Endothelial cell of umbilical vein (primary cell): ENCODE data around the gene AQP12B. TPM values are rescaled to one million over a fixed set of nuclear protein-coding genes. Genes with fewer than 3 reads are reported as not detected.

Source experiments
- BruUV-seq: library from RNA; stranded (reverse); fragments of 400-500 nt; replicated peaks from 2 replicates; lab custom pipeline; 2021; lab: Mats Ljungman, UMichigan
- CTCF ChIA-PET: fragments of 300-600, 350-600 bp; sonication (Branson Sonifier 250); formaldehyde crosslinking; loops from one replicate; lab custom pipeline; 2021; ENCODE audit warnings: antibody characterized with exemption, inconsistent platforms; lab: Charles Lee
- POLR2A ChIA-PET: fragments of 300-600, 350-600 bp; sonication (Branson Sonifier 250); formaldehyde crosslinking; loops from one replicate; lab custom pipeline; 2021; ENCODE audit warnings: antibody characterized with exemption, inconsistent platforms; lab: Charles Lee
- DNase-seq: peaks from one replicate; pipeline ENCODE4 v3.0.0-alpha.2; 2011; ENCODE audit warnings: low read depth, low spot score
- FAIRE-seq: peaks from 2 replicates; lab custom pipeline; 2011; peaks lifted over from hg19 to GRCh38; lab: Jason Lieb, UNC
- H2AFZ ChIP-seq: 2 replicates; pipeline ENCODE4 v1.6.0; 2012; ENCODE audit warnings: low read depth, low read length, control low read depth, inconsistent platforms
- H3K27ac ChIP-seq: 2 replicates; pipeline ENCODE4 v1.5.1; 2011; ENCODE audit warnings: low read depth, mild to moderate bottlenecking, control low read depth, low read length, moderate library complexity; ENCODE audit not compliant: insufficient read depth
- H3K27me3 ChIP-seq, 2 experiments: 2 replicates each; pipeline versions ENCODE4 v1.6.0 to v1.6.1; 2011; ENCODE audit warnings: low read length in 2 of 2, mixed read lengths in 1 of 2; ENCODE audit not compliant: control insufficient read depth in 2 of 2, insufficient read depth in 2 of 2
- H3K36me3 ChIP-seq, 2 experiments: 2 replicates in 1 of 2; 3 replicates in 1 of 2; pipeline ENCODE4 v1.5.1; 2011; ENCODE audit warnings: low read length in 2 of 2, mild to moderate bottlenecking in 1 of 2, moderate library complexity in 1 of 2; ENCODE audit not compliant: control insufficient read depth in 2 of 2, insufficient read depth in 2 of 2; ENCODE audit errors: extremely low read depth in 1 of 2
- H3K4me1 ChIP-seq: 3 replicates; pipeline ENCODE4 v1.5.1; 2011; ENCODE audit warnings: mild to moderate bottlenecking, low read length; ENCODE audit not compliant: control insufficient read depth, insufficient read depth; ENCODE audit errors: extremely low read depth
- H3K4me2 ChIP-seq: 2 replicates; pipeline ENCODE4 v1.6.1; 2011; ENCODE audit warnings: low read length, control low read depth, mixed read lengths; ENCODE audit not compliant: insufficient read depth
- H3K4me3 ChIP-seq, 3 experiments: fragments of 200-600 bp in 1 of 3; sonication (generic), shearing (Covaris generic) in 1 of 3; replicated peaks in 1 of 3; 2 replicates each; pipeline ENCODE4 v1.5.1; 2011 to 2016; ENCODE audit warnings: control low read depth in 3 of 3, low read length in 3 of 3, mild to moderate bottlenecking in 2 of 3, inconsistent platforms in 1 of 3, low read depth in 1 of 3, moderate library complexity in 1 of 3; ENCODE audit not compliant: insufficient read depth in 1 of 3
- H3K79me2 ChIP-seq: 2 replicates; pipeline ENCODE4 v1.6.0; 2012; ENCODE audit warnings: low read length, inconsistent platforms; ENCODE audit not compliant: control insufficient read depth, insufficient read depth
- H3K9ac ChIP-seq: replicated peaks from 2 replicates; pipeline ENCODE3; 2011; ENCODE audit warnings: low read length, control low read depth; ENCODE audit not compliant: insufficient read depth; ENCODE audit errors: extremely low read depth
- H3K9me1 ChIP-seq: replicated peaks from 3 replicates; pipeline ENCODE4 v1.6.0; 2011; ENCODE audit warnings: mild to moderate bottlenecking, low read length; ENCODE audit not compliant: control insufficient read depth, insufficient read depth; ENCODE audit errors: extremely low read depth
- H3K9me3 ChIP-seq: replicated peaks from 2 replicates; pipeline ENCODE4 v1.5.1; 2012; ENCODE audit warnings: low read length, inconsistent platforms; ENCODE audit not compliant: control insufficient read depth, insufficient read depth
- H4K20me1 ChIP-seq: replicated peaks from 2 replicates; pipeline ENCODE3; 2011; ENCODE audit warnings: mild to moderate bottlenecking, low read length; ENCODE audit not compliant: control insufficient read depth, insufficient read depth; ENCODE audit errors: extremely low read depth
- EZH2 ChIP-seq: IDR thresholded peaks from 2 replicates; pipeline ENCODE4 v1.6.1; 2012; ENCODE audit warnings: borderline replicate concordance, low read depth, mild to moderate bottlenecking, moderate library complexity, low read length, inconsistent platforms; ENCODE audit not compliant: severe bottlenecking
- FOS ChIP-seq: IDR thresholded peaks from 2 replicates; pipeline ENCODE4 v1.6.1; 2011; ENCODE audit warnings: mild to moderate bottlenecking, low read length, moderate library complexity, borderline replicate concordance; ENCODE audit not compliant: insufficient read depth
- GATA2 ChIP-seq: IDR thresholded peaks from 2 replicates; pipeline ENCODE4 v1.7.0; 2011; ENCODE audit warnings: low read depth, mild to moderate bottlenecking, moderate library complexity, mixed read lengths, low read length; ENCODE audit not compliant: insufficient read length, insufficient read depth
- JUN ChIP-seq: IDR thresholded peaks from 2 replicates; pipeline ENCODE4 v1.6.1; 2011; ENCODE audit warnings: borderline replicate concordance, low read depth; ENCODE audit not compliant: insufficient read length, insufficient read depth
- MYC ChIP-seq: IDR thresholded peaks from one replicate; pipeline ENCODE4 v1.6.1; 2011; ENCODE audit warnings: mild to moderate bottlenecking, low read depth, low read length
- POLR2A ChIP-seq: IDR thresholded peaks from 2 replicates; pipeline ENCODE4 v1.6.1; 2012; ENCODE audit warnings: low read depth, mild to moderate bottlenecking, control low read depth, low read length
- POLR2AphosphoS5 ChIP-seq: IDR thresholded peaks from 2 replicates; pipeline ENCODE4 v1.6.1; 2012; ENCODE audit warnings: low read depth, mild to moderate bottlenecking, control low read depth, low read length, moderate library complexity; ENCODE audit not compliant: insufficient read depth
- dilution Hi-C: fragments of 300-500 bp; cut with MboI; formaldehyde crosslinking; loops from one replicate; pipeline ENCODE4 v1.15.0; 2019; ENCODE audit warnings: low sequenced_read_pairs; ENCODE audit not compliant: extremely low pct_ligation_motif_present
- intact Hi-C: fragments of 100-400 bp; cut with micrococcal nuclease; formaldehyde crosslinking; loops from one replicate; pipeline ENCODE4 v1.10.0; 2022
- polyA plus RNA-seq, 4 experiments: library from polyadenylated mRNA; depleted of rRNA in 3 of 4; stranded (reverse) in 3 of 4; unstranded in 1 of 4; fragments of >200 nt; gene quantifications; 2 replicates each; pipeline versions ENCODE4 v1.2.1 to v1.2.3, GENCODE V29; 2011 to 2012; ENCODE audit warnings: missing spikeins in 1 of 4
- total RNA-seq: library from RNA; stranded (reverse); gene quantifications from 2 replicates; pipeline ENCODE4 v1.2.3, GENCODE V29; 2021
- TF ChIP-seq, protein P1 (sequence below): IDR thresholded peaks from 2 replicates; pipeline ENCODE4 v1.6.1; 2011; ENCODE audit not compliant: insufficient read depth, insufficient read length
- TF ChIP-seq, protein P2 (sequence below), 2 donors: IDR thresholded peaks; 1 replicate in 1 of 2; 2 replicates in 1 of 2; pipeline ENCODE4 v1.5.1; 2011; ENCODE audit warnings: low read length in 2 of 2, mild to moderate bottlenecking in 2 of 2, moderate library complexity in 2 of 2, control low read depth in 1 of 2, inconsistent platforms in 1 of 2, low read depth in 1 of 2; ENCODE audit not compliant: insufficient read depth in 1 of 2; ENCODE audit errors: extremely low read depth in 1 of 2

AQP12B gene
- total and polyA plus RNA-seq, 2 donors (not counting 3 experiments of a cell fraction or from before 2014, with no cell fraction given): not detected

DNA sequence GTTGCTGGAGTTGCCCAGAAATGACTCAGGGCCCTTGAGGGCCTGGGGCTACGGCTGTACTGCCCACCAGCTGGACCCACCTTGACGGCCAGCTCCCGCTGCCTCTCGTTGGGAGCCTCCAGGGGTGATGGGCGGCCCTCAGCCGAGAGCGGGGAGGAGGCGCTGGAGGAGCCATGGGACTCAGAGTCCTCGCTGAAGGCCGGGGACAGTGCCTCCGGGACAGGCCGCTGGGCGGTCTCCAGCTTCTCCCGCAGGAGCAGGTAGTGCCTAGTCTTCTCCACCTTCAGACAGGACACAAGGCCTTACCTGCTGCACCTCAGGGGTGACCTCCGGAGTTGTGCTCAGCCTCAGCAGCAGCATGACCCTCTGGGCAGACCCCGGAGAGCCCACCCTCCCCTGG, 39.7 kb upstream of the AQP12B start:
- dilution Hi-C loops (no loop called here), intact Hi-C loops (no loop called here)
- H3K4me1 ChIP-seq: no peaks in the 10 kb centered on the region
- ChIA-PET POLR2A (no interaction called here), CTCF (no interaction called here)
- H2AFZ ChIP-seq: no peak overlapping the region
- H3K36me3 ChIP-seq: no peaks in the 10 kb centered on the region
- no peak overlapping the region for H3K4me3 ChIP-seq
- H3K27ac ChIP-seq: no peak overlapping the region
- no peaks in the 10 kb centered on the region for H3K9me1 ChIP-seq
- no peak overlapping the region for H3K4me2 ChIP-seq
- DNase-seq: no peak
- no peak for FAIRE-seq
- H3K9me3 ChIP-seq: no peaks in the 10 kb centered on the region
- TF ChIP-seq FOS (no peak), JUN (no peak), MYC (no peak), GATA2 (no peak), EZH2 (no peak), POLR2A (no peak), POLR2AphosphoS5 (no peak)
- TF ChIP-seq, protein P1, sequence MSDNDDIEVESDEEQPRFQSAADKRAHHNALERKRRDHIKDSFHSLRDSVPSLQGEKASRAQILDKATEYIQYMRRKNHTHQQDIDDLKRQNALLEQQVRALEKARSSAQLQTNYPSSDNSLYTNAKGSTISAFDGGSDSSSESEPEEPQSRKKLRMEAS: no peak
- TF ChIP-seq, protein P2, sequence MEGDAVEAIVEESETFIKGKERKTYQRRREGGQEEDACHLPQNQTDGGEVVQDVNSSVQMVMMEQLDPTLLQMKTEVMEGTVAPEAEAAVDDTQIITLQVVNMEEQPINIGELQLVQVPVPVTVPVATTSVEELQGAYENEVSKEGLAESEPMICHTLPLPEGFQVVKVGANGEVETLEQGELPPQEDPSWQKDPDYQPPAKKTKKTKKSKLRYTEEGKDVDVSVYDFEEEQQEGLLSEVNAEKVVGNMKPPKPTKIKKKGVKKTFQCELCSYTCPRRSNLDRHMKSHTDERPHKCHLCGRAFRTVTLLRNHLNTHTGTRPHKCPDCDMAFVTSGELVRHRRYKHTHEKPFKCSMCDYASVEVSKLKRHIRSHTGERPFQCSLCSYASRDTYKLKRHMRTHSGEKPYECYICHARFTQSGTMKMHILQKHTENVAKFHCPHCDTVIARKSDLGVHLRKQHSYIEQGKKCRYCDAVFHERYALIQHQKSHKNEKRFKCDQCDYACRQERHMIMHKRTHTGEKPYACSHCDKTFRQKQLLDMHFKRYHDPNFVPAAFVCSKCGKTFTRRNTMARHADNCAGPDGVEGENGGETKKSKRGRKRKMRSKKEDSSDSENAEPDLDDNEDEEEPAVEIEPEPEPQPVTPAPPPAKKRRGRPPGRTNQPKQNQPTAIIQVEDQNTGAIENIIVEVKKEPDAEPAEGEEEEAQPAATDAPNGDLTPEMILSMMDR (IDR thresholded peaks at IDR 0.05; ENCODE audit: extremely low read depth in 1 of 2, insufficient read depth in 1 of 2, low read depth in 1 of 2, low read length in 2 of 2): no peak
- H4K20me1 ChIP-seq: no peaks in the 10 kb centered on the region
- H3K9ac ChIP-seq: no peak overlapping the region
- H3K79me2 ChIP-seq: no peaks in the 10 kb centered on the region
- H3K27me3 ChIP-seq: no peaks in the 10 kb centered on the region
- BruUV-seq: no TSS peak
